Loucy (cell line): ENCODE measurements around the gene SGK2.
"Not testable (repeated sequence)": the region's sequence is repeated elsewhere in the genome, so short reads cannot be mapped to it uniquely, and the experiment has no call there.

Experiments
- H2AFZ ChIP-seq: fragments of 200-600 bp; sonication (generic); 2 replicates; pipeline ENCODE4 v1.6.0; 2016; ENCODE audit warnings: antibody characterized with exemption, mild to moderate bottlenecking, low read length, moderate library complexity
- H3F3A ChIP-seq: fragments of 200-600 bp; 2 replicates; pipeline ENCODE4 v1.6.0; 2016; ENCODE audit warnings: antibody characterized with exemption, low read depth, mild to moderate bottlenecking
- H3K27me3 ChIP-seq: fragments of 200-600 bp; sonication (generic); 2 replicates; pipeline ENCODE4 v1.6.1; 2014; ENCODE audit warnings: low read length, mild to moderate bottlenecking; ENCODE audit not compliant: insufficient read depth, poor library complexity, severe bottlenecking
- H3K36me3 ChIP-seq: fragments of 200-600 bp; sonication (generic); 2 replicates; pipeline ENCODE4 v1.6.1; 2016; ENCODE audit warnings: low read length; ENCODE audit not compliant: insufficient read depth
- H3K4me1 ChIP-seq: fragments of 200-600 bp; sonication (generic); 2 replicates; pipeline ENCODE4 v1.5.1; 2014; ENCODE audit warnings: low read length, mild to moderate bottlenecking; ENCODE audit not compliant: insufficient read depth, poor library complexity, severe bottlenecking
- H3K4me2 ChIP-seq: fragments of 200-600 bp; sonication (generic); 2 replicates; pipeline ENCODE4 v1.6.0; 2014; ENCODE audit warnings: antibody characterized with exemption, low read length, low read depth, mild to moderate bottlenecking; ENCODE audit not compliant: poor library complexity, severe bottlenecking
- H3K4me3 ChIP-seq: fragments of 200-600 bp; sonication (generic); 2 replicates; pipeline ENCODE4 v1.5.1; 2014; ENCODE audit warnings: low read length, mild to moderate bottlenecking, mixed read lengths; ENCODE audit not compliant: poor library complexity, severe bottlenecking
- H3K79me2 ChIP-seq: fragments of 200-600 bp; sonication (generic); 2 replicates; pipeline ENCODE4 v1.6.1; 2014; ENCODE audit warnings: low read length; ENCODE audit not compliant: insufficient read depth
- H3K9ac ChIP-seq: fragments of 200-600 bp; sonication (generic); 2 replicates; pipeline ENCODE4 v1.6.0; 2014; ENCODE audit warnings: mild to moderate bottlenecking, low read depth, low read length, moderate library complexity; ENCODE audit not compliant: poor library complexity, severe bottlenecking
- H3K9me2 ChIP-seq: fragments of 200-600 bp; sonication (generic); replicated peaks from 2 replicates; pipeline ENCODE4 v1.6.1; 2016; ENCODE audit warnings: low read depth, low read length, mixed read lengths
- H3K9me3 ChIP-seq: fragments of 200-600 bp; sonication (generic); 2 replicates; pipeline ENCODE4 v1.6.1; 2014; ENCODE audit warnings: mild to moderate bottlenecking, antibody characterized with exemption, low read length, low read depth; ENCODE audit not compliant: insufficient read depth
- H4K20me1 ChIP-seq: fragments of 200-600 bp; sonication (generic); 2 replicates; pipeline ENCODE4 v1.6.0; 2014; ENCODE audit warnings: antibody characterized with exemption, low read length, mild to moderate bottlenecking; ENCODE audit not compliant: insufficient read depth, poor library complexity, severe bottlenecking
- EZH2phosphoT487 ChIP-seq: fragments of 200-600 bp; IDR thresholded peaks from 2 replicates; pipeline ENCODE4 v1.6.1; 2018; ENCODE audit warnings: antibody characterized with exemption, mild to moderate bottlenecking, moderate library complexity, borderline replicate concordance
- TF ChIP-seq, protein P1 (sequence below): fragments of 200-600 bp; sonication (generic); conservative IDR thresholded peaks from 2 replicates; pipeline ENCODE4 v1.5.1; 2014; ENCODE audit warnings: mild to moderate bottlenecking, antibody characterized with exemption, low read length

SGK2 gene

GRCh38 chr20:43583982-43584432 is 25.2 kb downstream of the SGK2 start:
- Histone ChIP-seq H3K9me2 (no peaks in the 10 kb centered on the region), H3K27me3 (no peaks in the 10 kb centered on the region), H3K4me2 (no peak overlapping the region), H3K9me3 (no peaks in the 10 kb centered on the region), H3K79me2 (no peaks in the 10 kb centered on the region), H3K4me1 (peaks cover 24% of the 10 kb centered on the region), H3K9ac (no peak overlapping the region), H4K20me1 (no peaks in the 10 kb centered on the region), H3K4me3 (no peak overlapping the region), H3K36me3 (no peaks in the 10 kb centered on the region), H3F3A (0 out of 2 replicates have a peak, but pooled peaks cover 3% of the 10 kb centered on the region), H2AFZ (no peak overlapping the region)
- TF ChIP-seq, protein P1, sequence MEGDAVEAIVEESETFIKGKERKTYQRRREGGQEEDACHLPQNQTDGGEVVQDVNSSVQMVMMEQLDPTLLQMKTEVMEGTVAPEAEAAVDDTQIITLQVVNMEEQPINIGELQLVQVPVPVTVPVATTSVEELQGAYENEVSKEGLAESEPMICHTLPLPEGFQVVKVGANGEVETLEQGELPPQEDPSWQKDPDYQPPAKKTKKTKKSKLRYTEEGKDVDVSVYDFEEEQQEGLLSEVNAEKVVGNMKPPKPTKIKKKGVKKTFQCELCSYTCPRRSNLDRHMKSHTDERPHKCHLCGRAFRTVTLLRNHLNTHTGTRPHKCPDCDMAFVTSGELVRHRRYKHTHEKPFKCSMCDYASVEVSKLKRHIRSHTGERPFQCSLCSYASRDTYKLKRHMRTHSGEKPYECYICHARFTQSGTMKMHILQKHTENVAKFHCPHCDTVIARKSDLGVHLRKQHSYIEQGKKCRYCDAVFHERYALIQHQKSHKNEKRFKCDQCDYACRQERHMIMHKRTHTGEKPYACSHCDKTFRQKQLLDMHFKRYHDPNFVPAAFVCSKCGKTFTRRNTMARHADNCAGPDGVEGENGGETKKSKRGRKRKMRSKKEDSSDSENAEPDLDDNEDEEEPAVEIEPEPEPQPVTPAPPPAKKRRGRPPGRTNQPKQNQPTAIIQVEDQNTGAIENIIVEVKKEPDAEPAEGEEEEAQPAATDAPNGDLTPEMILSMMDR = no peak

DNA sequence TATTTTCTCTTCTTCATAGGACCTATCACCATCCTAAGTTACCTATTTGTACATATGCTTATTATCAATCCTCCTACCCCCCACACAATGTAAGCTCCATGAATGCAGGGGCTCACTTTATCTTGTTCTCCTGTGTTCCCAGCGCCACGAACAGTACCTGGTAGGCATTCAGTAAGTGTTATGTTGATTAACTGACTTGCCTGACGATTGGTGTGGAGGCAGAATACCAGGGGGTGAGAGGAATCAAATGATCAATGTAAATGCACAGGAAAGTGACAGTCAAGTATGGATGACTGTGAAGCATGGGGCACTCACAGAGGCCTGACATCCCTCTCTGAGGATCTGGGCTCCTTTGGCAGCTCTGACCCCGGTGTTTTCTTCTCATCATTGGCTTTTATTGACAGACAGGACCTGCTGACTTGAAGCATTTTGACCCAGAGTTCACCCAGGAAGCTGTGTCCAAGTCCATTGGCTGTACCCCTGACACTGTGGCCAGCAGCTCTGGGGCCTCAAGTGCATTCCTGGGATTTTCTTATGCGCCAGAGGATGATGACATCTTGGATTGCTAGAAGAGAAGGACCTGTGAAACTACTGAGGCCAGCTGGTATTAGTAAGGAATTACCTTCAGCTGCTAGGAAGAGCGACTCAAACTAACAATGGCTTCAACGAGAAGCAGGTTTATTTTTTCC is 25.8 kb downstream of the SGK2 start:
- Histone ChIP-seq H3K9ac (no peak overlapping the region), H3K36me3 (no peaks in the 10 kb centered on the region), H3K27me3 (no peaks in the 10 kb centered on the region), H3F3A (0 out of 2 replicates have a peak, but pooled peaks cover under 1% of the 10 kb centered on the region), H3K9me2 (no peaks in the 10 kb centered on the region), H4K20me1 (no peaks in the 10 kb centered on the region), H2AFZ (no peak overlapping the region), H3K4me1 (peaks cover 19% of the 10 kb centered on the region), H3K79me2 (no peaks in the 10 kb centered on the region), H3K4me2 (no peak overlapping the region), H3K9me3 (no peaks in the 10 kb centered on the region), H3K4me3 (no peak overlapping the region)
- no peak for TF ChIP-seq EZH2phosphoT487
- TF ChIP-seq, protein P1 = no peak

- no peaks in the 10 kb centered on the region for H3K9me3 ChIP-seq
Measured at GRCh38 chr20:43586641-43587040, 27.8 kb downstream of the SGK2 start.

GRCh38 chr20:43588526-43588925 is 29.7 kb downstream of the SGK2 start:
- Histone ChIP-seq H3K4me1 (peaks cover 24% of the 10 kb centered on the region), H3K79me2 (peaks cover 12% of the 10 kb centered on the region; the same call in 1 of the 2 replicates)
- not testable (repeated sequence) for H3K4me3 ChIP-seq, H3F3A ChIP-seq, H3K27me3 ChIP-seq, H3K9me3 ChIP-seq, H3K36me3 ChIP-seq, H3K4me2 ChIP-seq, H4K20me1 ChIP-seq, H2AFZ ChIP-seq, H3K9me2 ChIP-seq, H3K9ac ChIP-seq

More at GRCh38 chr20:43586641-43587040, 27.8 kb downstream of the SGK2 start:
- Histone ChIP-seq H3F3A (no peaks in the 10 kb centered on the region), H3K9me2 (no peaks in the 10 kb centered on the region), H2AFZ (no peak overlapping the region), H3K4me2 (no peak overlapping the region), H3K27me3 (no peaks in the 10 kb centered on the region), H4K20me1 (peaks cover 5% of the 10 kb centered on the region), H3K4me3 (no peak overlapping the region), H3K36me3 (no peaks in the 10 kb centered on the region), H3K4me1 (peaks cover 23% of the 10 kb centered on the region), H3K9ac (no peak overlapping the region), H3K79me2 (peaks cover 6% of the 10 kb centered on the region; the same call in 1 of the 2 replicates)
- no peak for TF ChIP-seq EZH2phosphoT487
- TF ChIP-seq, protein P1 = no peak
